Erythroblast (primary cell): ENCODE measurements around the gene ATP13A2.

Experiments used
- GATA1 ChIP-seq: IDR thresholded peaks from 2 replicates; pipeline ENCODE4 v1.6.1; 2011; ENCODE audit warnings: low read depth, mild to moderate bottlenecking, control low read depth, low read length, moderate library complexity
- POLR2A ChIP-seq: IDR thresholded peaks from 2 replicates; pipeline ENCODE4 v1.6.1; 2011; ENCODE audit warnings: mild to moderate bottlenecking, low read length

- no peak for TF ChIP-seq POLR2A
- no peak for TF ChIP-seq GATA1
These were observed 43.8 kb downstream of the ATP13A2 start for GRCh38 chr1:16967962-16968361.
